IPS-11a (cell line): ENCODE data around the gene ZC3H18.

Experiments used
- H3K4me3 ChIP-seq: one replicate; pipeline ENCODE4 v1.5.1; 2013; ENCODE audit warnings: low read depth, low read length, control low read depth

The ZC3H18 gene

DNA sequence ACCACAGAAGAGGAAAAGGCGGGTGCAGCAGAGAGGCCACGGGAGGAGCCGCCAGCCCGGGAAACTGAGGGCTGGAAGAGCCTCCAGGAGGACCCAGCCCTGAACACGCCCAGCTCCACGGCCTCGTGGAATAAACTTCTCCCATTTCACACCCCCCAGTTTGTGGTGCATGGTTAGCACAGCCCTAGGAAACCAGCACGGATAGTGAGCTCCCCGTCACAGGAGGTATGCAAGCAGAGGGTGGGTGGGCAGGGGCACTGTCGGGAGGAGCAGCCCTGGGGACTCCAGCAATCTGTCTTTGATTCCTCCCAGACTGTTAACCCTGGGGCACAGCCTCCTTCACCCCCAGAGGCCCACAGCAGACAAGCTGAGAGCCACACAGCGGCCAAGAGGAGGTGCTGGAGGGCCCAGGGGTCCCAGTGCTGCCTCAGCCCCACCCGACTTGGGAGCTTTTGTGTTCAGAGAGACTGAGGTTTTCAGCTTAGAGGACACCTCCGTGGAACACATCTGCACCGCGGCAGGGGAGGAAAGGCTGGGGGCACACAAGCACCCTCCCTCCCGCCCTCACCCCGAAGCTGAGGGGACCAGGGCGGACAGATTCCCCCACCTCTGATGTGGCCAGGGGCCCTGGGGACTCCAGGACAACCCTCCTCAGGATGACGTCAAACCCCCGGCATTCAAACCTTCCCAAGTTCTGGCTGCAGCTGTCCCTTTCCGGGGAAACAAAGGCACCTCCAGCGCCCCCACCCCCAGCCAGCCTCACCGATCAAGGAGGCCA lies 66.5 kb downstream of the ZC3H18 start:
- H3K4me3 ChIP-seq, result no peak overlapping the region

DNA sequence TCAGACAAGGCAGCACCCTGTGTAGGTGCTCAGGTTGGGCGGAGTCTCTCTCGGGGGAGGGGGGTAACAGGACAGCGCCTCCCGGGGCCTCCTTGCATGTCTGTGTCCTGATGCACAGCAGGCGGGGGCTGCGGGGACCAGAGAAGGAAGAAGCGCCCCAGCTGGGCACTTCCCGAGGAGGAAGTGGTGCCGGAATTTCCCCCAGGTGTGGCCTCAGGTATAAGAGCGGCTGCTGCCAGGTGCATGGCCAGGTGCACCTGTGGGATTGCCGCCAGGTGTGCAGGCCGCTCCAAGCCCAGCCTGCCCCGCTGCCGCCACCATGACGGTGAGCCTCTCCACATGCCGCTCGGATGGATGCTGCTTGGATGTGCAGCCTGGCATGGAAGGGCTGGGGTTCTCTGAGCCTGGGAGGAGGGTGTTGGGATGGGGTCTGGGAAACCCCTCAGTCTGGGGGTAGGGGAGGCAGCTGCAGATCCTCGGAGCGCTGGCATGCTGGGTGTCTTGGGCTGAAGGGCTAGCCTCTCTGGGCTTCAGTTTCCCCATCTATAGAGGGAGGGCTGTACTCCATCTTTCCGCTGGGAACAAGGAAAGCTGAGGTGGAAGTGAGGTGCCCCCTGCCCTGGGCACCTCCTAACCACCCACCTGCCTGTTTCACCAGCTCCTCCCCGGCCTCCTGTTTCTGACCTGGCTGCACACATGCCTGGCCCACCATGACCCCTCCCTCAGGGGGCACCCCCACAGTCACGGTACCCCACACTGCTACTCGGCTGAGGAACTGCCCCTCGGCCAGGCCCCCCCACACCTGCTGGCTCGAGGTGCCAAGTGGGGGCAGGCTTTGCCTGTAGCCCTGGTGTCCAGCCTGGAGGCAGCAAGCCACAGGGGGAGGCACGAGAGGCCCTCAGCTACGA lies 68.4 kb downstream of the ZC3H18 start, which contains the start of gene IL17C:
TSS of gene IL17C (plus strand) at position 250 of the 908 bp plus-strand sequence. CDS start at position 320, 70 bp downstream.
- no peak within 1 kb of the TSS for H3K4me3 ChIP-seq

DNA sequence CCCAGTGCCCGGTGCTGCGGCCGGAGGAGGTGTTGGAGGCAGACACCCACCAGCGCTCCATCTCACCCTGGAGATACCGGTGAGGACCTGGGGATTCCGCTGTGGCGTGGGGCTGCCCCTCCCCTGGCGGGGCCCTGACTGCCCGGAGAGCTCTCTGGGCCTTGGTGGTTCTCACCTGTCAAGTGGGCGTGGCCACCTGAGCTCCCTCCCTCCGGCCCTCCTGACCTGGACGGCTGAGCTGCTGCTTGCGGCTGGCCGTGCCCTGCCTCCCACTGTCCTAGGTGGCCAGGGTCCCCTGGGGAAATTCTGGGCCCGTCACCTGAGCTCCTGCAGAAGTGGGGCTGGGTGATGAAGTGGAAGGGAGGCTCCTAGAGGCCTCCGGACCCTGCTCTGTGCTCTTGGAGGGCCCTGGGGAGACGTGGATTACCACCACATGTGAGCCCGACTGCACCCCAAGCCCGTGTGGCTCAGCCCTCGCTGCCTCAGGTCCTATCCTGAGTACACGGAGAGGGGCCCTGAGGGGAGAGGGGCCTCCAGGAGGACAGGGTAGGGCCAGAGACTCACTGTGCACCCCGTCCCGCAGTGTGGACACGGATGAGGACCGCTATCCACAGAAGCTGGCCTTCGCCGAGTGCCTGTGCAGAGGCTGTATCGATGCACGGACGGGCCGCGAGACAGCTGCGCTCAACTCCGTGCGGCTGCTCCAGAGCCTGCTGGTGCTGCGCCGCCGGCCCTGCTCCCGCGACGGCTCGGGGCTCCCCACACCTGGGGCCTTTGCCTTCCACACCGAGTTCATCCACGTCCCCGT lies 69.2 kb downstream of the ZC3H18 start:
- H3K4me3 ChIP-seq, result no peak overlapping the region

DNA sequence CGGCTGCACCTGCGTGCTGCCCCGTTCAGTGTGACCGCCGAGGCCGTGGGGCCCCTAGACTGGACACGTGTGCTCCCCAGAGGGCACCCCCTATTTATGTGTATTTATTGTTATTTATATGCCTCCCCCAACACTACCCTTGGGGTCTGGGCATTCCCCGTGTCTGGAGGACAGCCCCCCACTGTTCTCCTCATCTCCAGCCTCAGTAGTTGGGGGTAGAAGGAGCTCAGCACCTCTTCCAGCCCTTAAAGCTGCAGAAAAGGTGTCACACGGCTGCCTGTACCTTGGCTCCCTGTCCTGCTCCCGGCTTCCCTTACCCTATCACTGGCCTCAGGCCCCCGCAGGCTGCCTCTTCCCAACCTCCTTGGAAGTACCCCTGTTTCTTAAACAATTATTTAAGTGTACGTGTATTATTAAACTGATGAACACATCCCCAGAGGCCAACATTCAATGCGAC lies 69.9 kb downstream of the ZC3H18 start:
- no peak overlapping the region for H3K4me3 ChIP-seq

DNA sequence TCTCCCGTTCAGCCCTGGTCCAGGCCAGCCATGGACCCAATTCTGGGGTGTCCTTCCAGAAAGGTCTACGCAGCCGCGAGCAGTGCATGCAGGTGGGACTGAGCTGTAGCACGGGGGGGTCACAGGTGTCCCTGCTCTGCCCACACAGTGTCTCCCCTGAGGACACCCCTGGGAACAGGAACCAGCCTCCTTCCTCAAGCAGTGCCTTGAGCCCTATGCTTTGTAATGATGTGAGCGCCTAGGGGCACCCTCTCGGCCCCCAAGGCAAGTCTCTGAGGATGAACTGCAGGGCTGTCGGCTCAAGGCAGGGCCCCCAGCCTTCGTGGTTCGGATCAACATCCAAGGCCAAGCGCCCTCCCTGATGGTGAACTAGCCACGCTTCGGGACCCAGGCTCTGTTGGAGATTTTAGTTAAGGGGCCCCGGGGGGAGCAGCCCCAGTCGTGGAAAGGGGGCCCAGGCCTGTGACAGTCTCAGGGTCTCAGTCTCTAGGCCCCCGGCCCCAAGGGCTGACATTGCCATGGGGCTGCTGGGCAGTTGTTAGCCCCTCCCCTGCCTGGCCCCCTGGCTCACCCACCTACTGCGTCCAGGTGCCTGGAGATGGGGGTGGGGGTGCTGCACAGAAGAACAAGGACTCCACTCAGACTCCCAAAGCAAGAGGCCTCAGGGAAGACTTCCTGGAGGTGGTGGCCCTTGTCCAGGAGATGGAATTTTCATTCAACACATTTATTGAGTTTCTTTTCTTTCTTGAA lies 70.5 kb downstream of the ZC3H18 start:
- no peak overlapping the region for H3K4me3 ChIP-seq

DNA sequence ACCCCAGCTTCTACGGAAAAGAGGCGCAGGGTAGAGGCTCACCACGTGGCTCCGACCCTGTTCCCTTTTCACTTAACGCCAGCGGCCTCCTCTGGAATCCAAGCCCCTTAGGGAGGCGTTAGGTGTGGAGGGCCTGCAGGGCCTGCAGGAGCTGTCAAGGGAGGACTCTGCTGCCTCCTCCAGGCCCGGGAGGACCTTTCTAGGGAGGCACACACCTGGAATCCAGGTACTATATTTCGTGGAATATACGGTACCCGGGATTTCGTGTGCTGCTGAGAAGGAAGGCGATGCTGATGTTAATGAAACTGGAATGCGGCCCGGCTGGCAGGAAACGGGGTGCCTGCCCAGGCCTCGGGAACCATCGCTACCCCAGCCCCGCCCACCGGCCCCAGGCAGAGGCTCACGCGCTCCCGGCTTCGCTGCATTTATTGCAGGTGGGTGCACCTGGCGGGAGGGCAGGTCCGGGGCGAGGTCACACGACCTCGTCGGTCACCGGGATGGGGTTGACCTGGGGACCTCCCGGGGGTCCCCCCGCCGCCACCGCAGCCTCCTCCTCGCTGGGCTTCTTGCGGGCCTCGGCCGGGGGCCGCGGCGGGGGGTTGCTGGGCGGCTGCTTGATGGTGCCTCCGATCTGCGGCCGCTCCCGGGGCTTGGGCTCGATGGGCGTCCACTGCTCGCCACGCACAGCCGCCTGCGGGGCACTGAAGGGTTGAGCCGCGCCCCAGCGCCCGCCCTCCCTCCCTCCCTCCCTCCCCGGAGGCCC lies 72.9 kb downstream of the ZC3H18 start:
- H3K4me3 ChIP-seq, result no peak overlapping the region

DNA sequence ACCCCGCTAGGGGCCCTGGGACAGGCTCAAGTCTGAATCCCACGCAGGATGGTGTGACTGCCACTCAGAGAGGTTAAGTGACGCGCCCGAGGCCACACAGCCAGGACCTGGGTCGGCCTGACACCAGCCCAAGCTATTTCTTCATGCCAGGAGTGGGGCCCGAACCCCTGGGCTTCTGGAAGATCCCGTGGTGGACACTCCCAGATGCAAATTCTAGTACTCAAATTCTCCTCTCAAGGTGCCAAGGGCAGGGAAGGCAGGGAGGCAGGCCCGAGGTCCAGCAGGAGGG lies 73.4 kb downstream of the ZC3H18 start:
- no peak overlapping the region for H3K4me3 ChIP-seq

DNA sequence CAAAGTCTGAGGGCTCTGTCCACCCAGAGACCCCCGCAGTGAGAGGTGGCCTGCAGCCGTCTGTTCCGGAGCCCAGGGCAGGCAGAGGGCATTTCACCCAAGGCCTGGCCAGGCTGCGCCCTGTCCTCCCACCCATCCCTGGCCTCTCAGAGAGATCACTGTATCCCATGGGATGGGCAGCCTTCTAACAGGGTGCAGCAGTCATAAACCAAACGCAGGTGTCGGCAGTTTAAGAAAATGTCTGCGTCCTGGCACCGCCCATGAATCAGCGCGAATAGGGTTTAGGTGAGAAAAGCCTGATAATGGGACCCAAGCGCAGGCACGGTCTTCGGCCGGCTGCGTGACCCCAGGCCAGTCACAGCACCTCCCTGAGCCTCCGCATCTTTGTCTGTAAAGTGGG lies 75.3 kb downstream of the ZC3H18 start:
- H3K4me3 ChIP-seq, result no peak overlapping the region

DNA sequence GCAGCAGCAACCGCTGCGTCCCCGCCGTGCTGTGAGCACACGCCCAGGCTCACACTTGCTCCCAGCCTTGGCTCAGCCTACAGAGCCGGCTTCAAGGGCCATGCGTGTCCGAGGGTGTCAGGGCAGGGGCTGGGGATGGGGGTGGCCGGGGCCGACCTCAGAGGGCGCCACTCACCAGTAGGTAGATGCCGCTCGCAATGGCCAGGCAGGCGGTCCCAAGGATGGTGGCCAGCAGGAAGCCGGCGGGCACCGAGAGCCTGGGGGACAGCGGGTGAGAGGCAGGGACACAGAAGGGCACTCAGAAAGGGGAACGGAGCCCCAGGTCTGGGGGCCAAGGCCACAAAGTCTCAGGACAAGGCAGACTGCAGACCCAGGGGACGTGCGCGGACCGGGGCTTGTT lies 75.7 kb downstream of the ZC3H18 start:
- H3K4me3 ChIP-seq, result no peak overlapping the region

DNA sequence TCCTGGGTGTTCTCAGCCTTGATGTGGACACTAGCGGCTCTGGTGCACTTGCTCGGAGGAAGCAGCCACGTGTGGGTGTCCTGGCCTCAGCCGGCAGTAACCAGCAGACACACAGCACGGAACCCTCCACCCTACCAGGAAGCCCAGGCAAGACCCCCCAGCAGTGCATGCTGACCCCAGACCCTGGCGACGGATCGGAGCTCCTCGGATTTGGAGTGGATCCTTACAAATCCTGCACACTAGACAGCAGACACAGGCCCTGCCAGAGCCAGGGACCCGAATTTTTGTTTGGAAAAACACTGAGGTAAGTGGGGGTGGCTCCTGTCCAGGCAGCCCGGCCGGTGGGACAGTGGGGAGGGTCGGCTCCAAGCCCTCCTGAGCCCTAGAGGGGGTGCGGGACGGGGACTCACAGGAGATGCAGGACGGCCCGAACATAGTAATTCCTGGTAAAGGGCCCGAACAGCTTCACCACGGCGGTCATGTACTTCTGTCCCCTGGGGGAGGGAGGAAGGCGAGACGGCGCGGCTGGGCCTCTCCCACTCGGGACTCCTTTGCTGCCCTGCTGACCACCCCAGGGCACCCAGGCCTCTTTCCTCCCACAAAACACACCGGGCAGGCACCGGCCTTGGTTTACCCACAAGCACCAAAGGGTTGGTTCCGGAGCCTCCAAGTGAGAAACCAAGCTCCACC lies 76.3 kb downstream of the ZC3H18 start:
- H3K4me3 ChIP-seq, result no peak overlapping the region

DNA sequence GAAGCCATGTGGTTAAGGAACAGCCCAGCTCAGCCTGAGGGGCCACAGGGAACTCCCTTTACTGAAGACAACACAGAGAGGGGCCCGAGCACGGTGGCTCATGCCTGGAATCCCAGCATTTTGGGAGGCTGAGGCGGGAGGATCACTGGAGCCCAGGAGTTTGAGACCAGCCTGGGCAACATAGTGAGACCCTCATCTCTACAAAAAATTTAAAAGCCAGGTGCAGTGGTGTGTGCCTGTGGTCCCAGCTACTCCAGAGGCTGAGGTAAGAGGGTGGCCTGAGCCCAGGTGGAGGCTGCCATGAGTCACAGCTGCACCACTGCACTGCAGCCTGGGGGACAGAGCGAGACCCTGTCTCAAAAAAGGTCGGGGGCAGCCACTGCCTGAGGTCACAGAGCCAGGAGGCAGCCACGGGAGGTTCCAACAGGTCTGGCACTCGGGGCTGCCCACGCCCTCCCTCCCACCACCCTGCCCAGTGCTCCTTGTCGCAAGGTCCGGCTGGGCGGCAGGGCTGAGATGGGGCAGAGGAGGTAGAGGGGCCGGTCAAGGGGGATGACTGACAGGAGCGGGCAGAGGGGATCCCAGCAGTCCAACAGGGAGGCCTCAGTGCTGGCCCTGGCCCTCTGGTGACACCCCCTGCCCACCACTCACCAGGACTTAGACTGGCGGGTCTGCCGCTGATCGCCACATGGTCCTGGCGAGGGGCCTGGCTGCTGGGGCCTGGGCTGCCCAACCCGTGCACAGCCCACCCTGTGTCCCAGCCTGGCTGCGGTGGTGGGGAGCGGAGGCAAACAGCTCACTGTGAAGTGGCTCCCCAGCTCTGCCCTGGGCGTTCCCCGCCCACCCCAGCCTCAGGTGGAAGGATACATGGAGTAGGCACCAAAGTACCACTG lies 77.2 kb downstream of the ZC3H18 start:
- H3K4me3 ChIP-seq, result no peak overlapping the region

DNA sequence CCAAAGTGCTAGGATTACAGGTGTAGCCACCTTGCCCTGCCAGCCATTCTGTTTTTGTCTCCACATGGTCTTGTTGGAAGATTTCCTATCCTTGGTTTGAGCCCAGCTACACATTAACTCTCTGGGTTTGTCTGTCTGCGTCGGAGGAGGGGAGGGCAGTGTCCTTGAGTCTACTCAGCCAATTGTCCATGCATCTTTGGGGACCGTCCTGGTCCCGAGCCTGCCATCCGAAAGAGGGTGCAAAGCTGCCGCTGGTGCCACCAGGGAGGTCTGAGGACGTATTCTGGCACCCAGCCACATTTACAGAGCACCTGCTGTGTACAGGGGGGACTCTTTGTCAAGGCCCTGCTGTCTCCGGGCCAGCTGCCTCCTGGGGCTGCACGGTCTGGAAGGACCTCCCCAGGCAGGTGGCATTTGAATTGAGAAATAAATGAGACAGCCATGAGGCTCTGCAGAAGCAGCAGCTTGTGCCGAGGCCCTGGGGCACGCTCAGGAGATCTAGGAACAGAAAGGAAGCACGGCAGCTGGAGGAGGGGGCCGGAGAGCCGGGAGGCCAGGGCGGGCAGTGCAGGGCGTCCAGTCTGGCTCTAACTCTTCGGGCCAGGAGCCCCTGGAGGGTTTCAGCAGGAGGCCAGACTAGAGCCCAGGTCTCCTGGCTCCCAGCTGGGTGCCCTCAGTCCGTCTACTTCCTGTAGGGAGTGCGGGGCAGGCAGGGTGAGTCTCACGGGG lies 79.2 kb downstream of the ZC3H18 start:
- peak overlapping the region; percentile 74 for H3K4me3 ChIP-seq

DNA sequence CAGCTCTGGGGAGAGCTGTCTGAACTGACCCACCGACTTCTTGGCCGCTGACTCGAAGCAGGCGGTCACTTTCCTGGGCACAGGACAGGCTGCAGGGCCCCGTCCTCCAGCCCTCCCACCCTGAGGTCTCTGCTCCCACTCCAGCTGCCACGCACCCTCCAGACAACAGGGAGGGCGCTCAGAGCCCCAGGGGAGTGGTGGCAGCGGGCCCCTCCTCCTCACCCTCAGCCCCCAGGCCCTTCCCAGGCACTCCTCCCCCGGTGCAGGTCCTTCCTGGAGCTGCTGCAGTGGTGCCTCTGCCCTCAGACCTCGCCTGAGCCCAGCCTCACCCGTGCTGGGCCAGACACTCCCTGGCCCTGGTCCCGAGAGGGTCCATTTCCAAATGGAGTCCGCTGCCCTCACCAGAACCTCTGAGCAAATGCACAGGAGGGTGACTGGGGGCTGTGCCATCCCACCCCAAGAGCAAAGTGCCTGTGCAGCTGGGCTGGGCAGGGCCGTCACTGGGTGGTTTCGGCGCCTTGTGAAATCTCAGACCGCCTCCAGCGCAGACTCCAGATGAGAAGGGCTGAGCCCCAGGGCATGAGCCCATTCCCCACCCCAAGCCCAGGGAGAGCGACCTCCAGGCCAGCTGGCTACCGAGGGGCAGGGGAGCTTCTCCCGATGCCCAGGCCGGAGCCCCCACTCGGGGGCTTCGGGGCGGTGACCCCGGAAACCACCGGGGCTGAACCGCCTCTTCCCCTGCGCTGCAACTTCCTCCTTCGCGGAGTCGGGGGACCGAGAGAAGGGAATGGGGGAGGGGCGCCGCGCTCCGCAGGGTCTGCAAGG lies 79.9 kb downstream of the ZC3H18 start:
- H3K4me3 ChIP-seq, result peak overlapping the region; percentile 74

DNA sequence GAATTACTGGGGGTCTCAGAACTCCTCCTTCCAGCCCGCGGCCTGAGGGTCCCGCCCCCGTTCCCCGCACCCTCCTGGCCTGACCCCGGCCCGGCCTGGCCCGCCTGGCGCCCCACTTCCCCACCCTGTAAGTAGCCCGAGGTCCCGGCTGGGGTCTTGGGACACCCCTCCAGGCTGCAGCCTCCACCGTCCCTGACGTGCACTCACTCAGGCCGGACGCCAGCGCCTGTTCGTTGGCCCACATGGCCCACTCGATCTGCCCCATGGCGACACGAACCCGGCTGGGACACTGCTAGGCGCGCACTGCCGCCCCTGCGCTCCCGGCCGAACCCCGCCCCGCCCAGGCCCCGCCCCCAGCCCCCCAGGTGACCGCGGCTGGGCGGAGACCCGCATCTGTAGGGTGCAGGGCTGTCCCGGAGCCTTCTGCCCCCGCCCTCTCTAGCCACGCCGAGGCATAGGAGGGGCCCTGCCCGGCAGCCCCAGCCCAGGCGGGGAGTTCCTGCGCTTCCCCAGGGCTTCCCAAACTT lies 80.6 kb downstream of the ZC3H18 start, which contains the start of gene CYBA:
TSS of gene CYBA (minus strand) at position 305 of the 527 bp plus-strand sequence. CDS start at position 265, 40 bp downstream.
- H3K4me3 ChIP-seq, result peak within 1 kb of the TSS; percentile 74

DNA sequence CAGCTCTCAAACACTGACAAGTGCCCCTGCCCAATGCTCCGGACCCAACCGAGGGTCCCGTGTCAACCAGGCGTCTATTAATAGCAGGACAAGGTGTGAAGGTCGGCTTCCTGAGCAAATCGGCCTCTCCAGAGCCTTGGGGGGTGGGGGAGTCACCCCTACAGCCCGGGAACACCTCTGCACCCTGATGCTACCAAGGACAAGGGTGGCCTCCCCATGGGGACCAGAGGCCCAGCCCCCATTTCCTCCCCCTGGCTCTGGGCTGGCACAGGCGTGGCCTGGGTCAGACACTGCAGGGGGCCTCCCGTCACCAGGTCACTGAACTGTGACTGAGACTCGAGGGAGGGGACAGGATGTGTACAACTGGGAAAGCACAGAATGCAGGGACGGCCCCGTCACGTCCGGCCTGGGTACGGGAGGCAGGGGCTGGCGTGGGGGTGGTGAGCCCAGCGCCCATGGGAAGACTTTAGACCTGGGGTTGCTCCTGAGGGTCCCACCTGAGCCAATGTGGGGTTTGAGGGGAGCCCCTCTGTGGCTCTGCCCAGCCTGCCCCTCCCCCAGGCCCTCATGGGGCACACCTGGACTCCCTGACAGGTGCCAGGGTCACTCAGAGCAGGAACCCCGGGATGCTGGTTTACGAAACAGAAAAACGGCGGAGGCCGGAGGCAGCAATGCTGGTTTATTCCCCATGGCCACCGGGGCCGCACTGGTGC lies 81.2 kb downstream of the ZC3H18 start:
- no peak overlapping the region for H3K4me3 ChIP-seq
